ENCODE measurements around the gene ICA1L. TPM values are rescaled to one million over a fixed set of nuclear protein-coding genes. Genes with fewer than 3 reads are reported as not detected.

Gene ICA1L
- total RNA-seq, 1 experiment from 2014 or later, result 3.2 TPM

DNA sequence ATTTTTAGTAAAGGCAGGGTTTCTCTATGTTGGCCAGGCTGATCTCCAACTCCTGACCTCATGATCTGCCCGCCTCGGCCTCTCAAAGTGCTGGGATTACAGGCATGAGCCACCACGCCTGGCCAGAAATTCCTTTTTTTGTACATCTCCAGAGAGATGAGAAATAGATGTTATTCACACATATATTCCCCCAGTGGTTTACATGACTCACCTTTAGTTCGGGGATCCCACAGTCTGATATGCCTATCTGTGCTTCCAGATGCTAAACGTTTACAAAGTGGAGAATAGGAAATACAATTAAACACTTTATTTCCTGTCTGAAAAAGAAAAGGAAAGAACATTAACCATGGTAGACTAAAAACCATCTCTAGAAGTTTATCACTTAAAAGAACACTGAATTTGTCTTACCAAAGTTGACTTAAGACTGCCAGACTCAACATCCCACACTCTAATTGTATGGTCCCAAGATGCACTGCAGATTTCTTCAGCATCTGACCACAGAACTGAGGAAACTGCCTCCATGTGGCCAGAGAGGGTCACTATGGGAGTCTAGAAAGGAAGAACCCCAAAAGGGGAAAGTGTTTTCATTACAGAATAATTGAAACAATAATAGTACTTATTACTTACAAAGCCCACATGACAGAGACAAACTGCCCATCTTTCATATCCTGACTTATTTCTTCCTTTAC is 12.6 kb upstream of the ICA1L start:
- DNase-seq (ENCODE audit: low spot score), result peak; percentile 2
- Histone ChIP-seq H3K4me3 (ENCODE audit: low read depth, low read length, poor library complexity, severe bottlenecking) (no peak overlapping the region), H3K27ac (ENCODE audit: low read depth, low read length, poor library complexity, severe bottlenecking) (no peak overlapping the region), H3K36me3 (ENCODE audit: insufficient read depth, low read length, poor library complexity, severe bottlenecking) (peaks cover 40% of the 10 kb centered on the region), H3K9me3 (ENCODE audit: low read depth, low read length, poor library complexity, severe bottlenecking) (no peaks in the 10 kb centered on the region), H3K4me1 (ENCODE audit: insufficient read depth, low read length, poor library complexity, severe bottlenecking) (no peaks in the 10 kb centered on the region), H3K27me3 (replicated peaks; ENCODE audit: insufficient read depth, low read depth, low read length, poor library complexity) (no peaks in the 10 kb centered on the region)
- BruUV-seq (replicated peaks), result no TSS peak
- CTCF ChIA-PET, result no interaction called here
- intact Hi-C loops (cut with micrococcal nuclease; ENCODE audit: unreplicated experiment), result no loop called here
- TF ChIP-seq, protein P1, sequence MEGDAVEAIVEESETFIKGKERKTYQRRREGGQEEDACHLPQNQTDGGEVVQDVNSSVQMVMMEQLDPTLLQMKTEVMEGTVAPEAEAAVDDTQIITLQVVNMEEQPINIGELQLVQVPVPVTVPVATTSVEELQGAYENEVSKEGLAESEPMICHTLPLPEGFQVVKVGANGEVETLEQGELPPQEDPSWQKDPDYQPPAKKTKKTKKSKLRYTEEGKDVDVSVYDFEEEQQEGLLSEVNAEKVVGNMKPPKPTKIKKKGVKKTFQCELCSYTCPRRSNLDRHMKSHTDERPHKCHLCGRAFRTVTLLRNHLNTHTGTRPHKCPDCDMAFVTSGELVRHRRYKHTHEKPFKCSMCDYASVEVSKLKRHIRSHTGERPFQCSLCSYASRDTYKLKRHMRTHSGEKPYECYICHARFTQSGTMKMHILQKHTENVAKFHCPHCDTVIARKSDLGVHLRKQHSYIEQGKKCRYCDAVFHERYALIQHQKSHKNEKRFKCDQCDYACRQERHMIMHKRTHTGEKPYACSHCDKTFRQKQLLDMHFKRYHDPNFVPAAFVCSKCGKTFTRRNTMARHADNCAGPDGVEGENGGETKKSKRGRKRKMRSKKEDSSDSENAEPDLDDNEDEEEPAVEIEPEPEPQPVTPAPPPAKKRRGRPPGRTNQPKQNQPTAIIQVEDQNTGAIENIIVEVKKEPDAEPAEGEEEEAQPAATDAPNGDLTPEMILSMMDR (conservative IDR thresholded peaks at IDR 0.05; ENCODE audit: low read depth, low read length), result no peak
- no peak for TF ChIP-seq EZH2 (IDR thresholded peaks at IDR 0.05; ENCODE audit: borderline replicate concordance, low read depth, low read length, poor library complexity, severe bottlenecking)
- POLR2A ChIA-PET (ENCODE audit: low non-redundant PET), result no interaction called here

GRCh38 chr2:202881570-202881969 is 10.0 kb upstream of the ICA1L start:
- TF ChIP-seq, protein P1 (conservative IDR thresholded peaks at IDR 0.05; ENCODE audit: low read depth, low read length), result no peak
- TF ChIP-seq EZH2 (IDR thresholded peaks at IDR 0.05; ENCODE audit: borderline replicate concordance, low read depth, low read length, poor library complexity, severe bottlenecking), result no peak
- no peak for DNase-seq (ENCODE audit: low spot score)
- no TSS peak for BruUV-seq (replicated peaks)
- ChIA-PET POLR2A (ENCODE audit: low non-redundant PET) (no interaction called here), CTCF (no interaction called here)
- intact Hi-C loops (cut with micrococcal nuclease; ENCODE audit: unreplicated experiment), result no loop called here
- Histone ChIP-seq H3K27me3 (replicated peaks; ENCODE audit: insufficient read depth, low read depth, low read length, poor library complexity) (no peaks in the 10 kb centered on the region), H3K36me3 (ENCODE audit: insufficient read depth, low read length, poor library complexity, severe bottlenecking) (peaks cover 32% of the 10 kb centered on the region), H3K27ac (ENCODE audit: low read depth, low read length, poor library complexity, severe bottlenecking) (no peak overlapping the region), H3K4me3 (ENCODE audit: low read depth, low read length, poor library complexity, severe bottlenecking) (no peak overlapping the region), H3K9me3 (ENCODE audit: low read depth, low read length, poor library complexity, severe bottlenecking) (no peaks in the 10 kb centered on the region), H3K4me1 (ENCODE audit: insufficient read depth, low read length, poor library complexity, severe bottlenecking) (no peaks in the 10 kb centered on the region)

DNA sequence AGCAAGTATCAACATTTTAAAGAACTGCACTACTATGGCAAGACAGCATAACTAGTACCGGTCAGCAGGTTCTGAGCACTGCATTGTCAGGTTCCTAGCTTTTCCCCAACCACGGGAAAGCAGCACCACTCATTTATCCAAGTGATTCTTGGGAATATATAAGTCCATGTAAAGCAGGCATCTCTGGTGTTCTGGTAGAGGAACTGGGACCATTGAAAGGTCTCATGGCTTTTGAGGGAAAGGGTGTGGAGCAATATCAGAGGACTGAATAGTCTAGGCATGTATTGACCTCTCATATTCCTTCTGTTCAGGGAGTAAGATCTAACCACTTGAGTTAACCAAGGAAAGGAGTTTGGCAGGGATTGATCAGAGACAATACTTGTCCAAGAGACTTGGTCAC is 6.1 kb upstream of the ICA1L start:
- intact Hi-C loops (cut with micrococcal nuclease; ENCODE audit: unreplicated experiment), result no loop called here
- CTCF ChIA-PET, result no interaction called here
- Histone ChIP-seq H3K4me1 (ENCODE audit: insufficient read depth, low read length, poor library complexity, severe bottlenecking) (no peaks in the 10 kb centered on the region), H3K27me3 (replicated peaks; ENCODE audit: insufficient read depth, low read depth, low read length, poor library complexity) (no peaks in the 10 kb centered on the region), H3K9me3 (ENCODE audit: low read depth, low read length, poor library complexity, severe bottlenecking) (no peaks in the 10 kb centered on the region), H3K36me3 (ENCODE audit: insufficient read depth, low read length, poor library complexity, severe bottlenecking) (peaks cover 19% of the 10 kb centered on the region), H3K27ac (ENCODE audit: low read depth, low read length, poor library complexity, severe bottlenecking) (no peak overlapping the region), H3K4me3 (ENCODE audit: low read depth, low read length, poor library complexity, severe bottlenecking) (no peak overlapping the region)
- no TSS peak for BruUV-seq (replicated peaks)
- POLR2A ChIA-PET (ENCODE audit: low non-redundant PET), result no interaction called here
- DNase-seq (ENCODE audit: low spot score), result no peak
- no peak for TF ChIP-seq EZH2 (IDR thresholded peaks at IDR 0.05; ENCODE audit: borderline replicate concordance, low read depth, low read length, poor library complexity, severe bottlenecking)
- TF ChIP-seq, protein P1 (conservative IDR thresholded peaks at IDR 0.05; ENCODE audit: low read depth, low read length), result no peak

Measured in A673 (cell line).